ENCODE results near the gene FOXE3. TPM values are rescaled to one million over a fixed set of nuclear protein-coding genes. Genes with fewer than 3 reads are reported as not detected.

Gene FOXE3
- total and polyA plus RNA-seq, 2 donors, result 0.05 to 0.39 TPM

- peaks cover 12 to 50% of the 10 kb centered on the region in 2 donors for H3K27me3 ChIP-seq (ENCODE audit: control insufficient read depth in 2 of 2, insufficient read depth in 1 of 2, low read length in 1 of 2)
- no peaks in the 10 kb centered on the region for H3K4me1 ChIP-seq (ENCODE audit: control insufficient read depth in 2 of 2, insufficient read depth in 2 of 2, low read length in 2 of 2)
- no peaks in the 10 kb centered on the region for H3K9me3 ChIP-seq (ENCODE audit: control insufficient read depth in 2 of 2, insufficient read depth in 1 of 2, low read length in 1 of 2)
- no peaks in the 10 kb centered on the region for H3K36me3 ChIP-seq (ENCODE audit: control insufficient read depth in 2 of 2, insufficient read depth in 2 of 2, low read length in 1 of 2)
- no peak overlapping the region for H3K4me3 ChIP-seq (ENCODE audit: low read length in 2 of 2)
- H3K27ac ChIP-seq (ENCODE audit: low read depth in 1 of 2, low read length in 1 of 2), result no peak overlapping the region
- no peak for DNase-seq (ENCODE audit: low read depth in 6 of 9, low spot score in 9 of 9)
Measured at GRCh38 chr1:47460456-47460855, 44.4 kb downstream of the FOXE3 start.

- H3K9me3 ChIP-seq (ENCODE audit: control insufficient read depth in 2 of 2, insufficient read depth in 1 of 2, low read length in 1 of 2), result no peaks in the 10 kb centered on the region
- WGBS, result 89% methylated on average over 3 of the region's 3 CpGs
- H3K27me3 ChIP-seq (ENCODE audit: control insufficient read depth in 2 of 2, insufficient read depth in 1 of 2, low read length in 1 of 2), result peaks cover 5 to 24% of the 10 kb centered on the region in 2 donors
- no peaks in the 10 kb centered on the region for H3K36me3 ChIP-seq (ENCODE audit: control insufficient read depth in 2 of 2, insufficient read depth in 2 of 2, low read length in 1 of 2)
- H3K4me3 ChIP-seq (ENCODE audit: low read length in 2 of 2), result no peak overlapping the region
- no peak overlapping the region for H3K27ac ChIP-seq (ENCODE audit: low read depth in 1 of 2, low read length in 1 of 2)
- no peaks in the 10 kb centered on the region for H3K4me1 ChIP-seq (ENCODE audit: control insufficient read depth in 2 of 2, insufficient read depth in 2 of 2, low read length in 2 of 2)
- DNase-seq (ENCODE audit: low read depth in 6 of 9, low spot score in 9 of 9), result no peak
Measured at GRCh38 chr1:47465605-47466004, 49.5 kb downstream of the FOXE3 start.

Other genes starting within 250 kb of the FOXE3 start
- 1.1 TPM for gene PDZK1IP1, start 226.2 kb upstream of the FOXE3 start, total RNA-seq
- 16.4 TPM for gene PDZK1IP1, start 226.2 kb upstream of the FOXE3 start, polyA plus RNA-seq
- 1.5 TPM for gene TAL1, start 184.1 kb upstream of the FOXE3 start, total RNA-seq
- gene TAL1, start 184.1 kb upstream of the FOXE3 start, polyA plus RNA-seq, result 2.7 TPM
- 17.7 TPM for gene STIL, start 102.1 kb upstream of the FOXE3 start, total RNA-seq
- gene STIL, start 102.1 kb upstream of the FOXE3 start, polyA plus RNA-seq, result 1.1 TPM
- 71.6 TPM for gene CMPK1, start 82.5 kb upstream of the FOXE3 start, total RNA-seq
- 112 TPM for gene CMPK1, start 82.5 kb upstream of the FOXE3 start, polyA plus RNA-seq
- 0.05 TPM for gene FOXD2, start 21.8 kb downstream of the FOXE3 start, total RNA-seq
- 0.16 TPM for gene FOXD2, start 21.8 kb downstream of the FOXE3 start, polyA plus RNA-seq

All from thymus (tissue), 11 donors.